CD4-positive, alpha-beta T cell treated with Interleukin-17A for 1 hour (primary cell): Measurements from ENCODE around the gene RASGRP2.
A peak's percentile ranks its signal among the peaks of the same experiment; 100 is the strongest.

Experiments
- DNase-seq: peaks from one replicate; pipeline ENCODE4 v3.0.0-alpha.2; 2020

RASGRP2 gene

GRCh38 chr11:64770120-64770519, 26.2 kb upstream of the RASGRP2 start:
- DNase-seq = no peak

GRCh38 chr11:64769283-64769682, 25.3 kb upstream of the RASGRP2 start:
- no peak for DNase-seq

- no peak for DNase-seq
Observed at GRCh38 chr11:64768300-64768694, 24.4 kb upstream of the RASGRP2 start.

GRCh38 chr11:64767344-64768299, 23.7 kb upstream of the RASGRP2 start:
- DNase-seq = peak; percentile 85

- no peak for DNase-seq
Observed at GRCh38 chr11:64766881-64767280, 22.9 kb upstream of the RASGRP2 start.

GRCh38 chr11:64765851-64766665, 22.1 kb upstream of the RASGRP2 start:
- DNase-seq = no peak

- peak; percentile 32 for DNase-seq
Observed at GRCh38 chr11:64765291-64765850, 21.4 kb upstream of the RASGRP2 start.

GRCh38 chr11:64764753-64765152, 20.8 kb upstream of the RASGRP2 start:
- no peak for DNase-seq

GRCh38 chr11:64764040-64764611, 20.2 kb upstream of the RASGRP2 start:
- peak; percentile 80 for DNase-seq

GRCh38 chr11:64763526-64764039, 19.6 kb upstream of the RASGRP2 start:
- no peak for DNase-seq

GRCh38 chr11:64762674-64763525, 19.0 kb upstream of the RASGRP2 start:
- peak; percentile 50 for DNase-seq

- DNase-seq = peak; percentile 39
Observed at GRCh38 chr11:64762277-64762673, 18.3 kb upstream of the RASGRP2 start.

GRCh38 chr11:64760759-64761420, 16.9 kb upstream of the RASGRP2 start:
- peak; percentile 39 for DNase-seq

GRCh38 chr11:64759722-64760719, 16.1 kb upstream of the RASGRP2 start, which contains the start of gene PYGM:
PYGM (minus strand) TSS chr11:64759974; CDS start chr11:64759898, 76 bp downstream.
- peak; percentile 40 for DNase-seq

- DNase-seq = peak; percentile 30
Observed at GRCh38 chr11:64759131-64759721, 15.3 kb upstream of the RASGRP2 start.

GRCh38 chr11:64758330-64759079, 14.6 kb upstream of the RASGRP2 start:
- DNase-seq = no peak

GRCh38 chr11:64757549-64758329, 13.8 kb upstream of the RASGRP2 start:
- DNase-seq = no peak
